Measurements from ENCODE around the gene BAZ2B.

GRCh38 chr2:159484532-159484931 is 131.8 kb downstream of the BAZ2B start:
- no peak for TF ChIP-seq CTCF (IDR thresholded peaks at IDR 0.05)
- TF ChIP-seq ZMAT4 (CRISPR knock-in tag; IDR thresholded peaks at IDR 0.05) = no peak
- TF ChIP-seq ETV6 (CRISPR knock-in tag; IDR thresholded peaks at IDR 0.05) = no peak
- TF ChIP-seq MXD4 (CRISPR knock-in tag; IDR thresholded peaks at IDR 0.05; ENCODE audit: borderline replicate concordance) = no peak
- no peak for TF ChIP-seq IRF2 (CRISPR knock-in tag; IDR thresholded peaks at IDR 0.05; ENCODE audit: borderline replicate concordance, low read depth)
- TF ChIP-seq NFATC4 (CRISPR knock-in tag; IDR thresholded peaks at IDR 0.05) = no peak
- no peak for TF ChIP-seq ESRRA (CRISPR knock-in tag; IDR thresholded peaks at IDR 0.05; ENCODE audit: borderline replicate concordance)
- TF ChIP-seq ATF3 (CRISPR knock-in tag; conservative IDR thresholded peaks at IDR 0.05) = no peak
- no peak for TF ChIP-seq FOXP4 (CRISPR knock-in tag; IDR thresholded peaks at IDR 0.05)
- no peak for TF ChIP-seq JUN (CRISPR knock-in tag; IDR thresholded peaks at IDR 0.05)
- no peak for TF ChIP-seq ZNF281 (CRISPR knock-in tag; IDR thresholded peaks at IDR 0.05)
- TF ChIP-seq RELA (CRISPR knock-in tag; IDR thresholded peaks at IDR 0.05; ENCODE audit: borderline replicate concordance) = no peak

All from WTC11 (cell line).